Endodermal cell (in vitro differentiated cells): Measurements from ENCODE around the gene INSRR. TPM values are rescaled to one million over a fixed set of nuclear protein-coding genes. Genes with fewer than 3 reads are reported as not detected.
A peak's percentile ranks its signal among the peaks of the same experiment; 100 is the strongest.

Experiments
- DNase-seq: peaks from one replicate; pipeline ENCODE4 v3.0.0-alpha.2; 2017
- H3K27ac ChIP-seq: 2 replicates; pipeline ENCODE4 v1.5.1; 2013; ENCODE audit warnings: mild to moderate bottlenecking, low read depth, low read length, moderate library complexity
- H3K27me3 ChIP-seq: 2 replicates; pipeline ENCODE4 v1.6.1; 2013; ENCODE audit warnings: mild to moderate bottlenecking, low read length, moderate library complexity; ENCODE audit not compliant: insufficient read depth, control insufficient read depth, poor library complexity, severe bottlenecking
- H3K36me3 ChIP-seq: 2 replicates; pipeline ENCODE4 v1.7.0; 2013; ENCODE audit warnings: mild to moderate bottlenecking, low read length, moderate library complexity; ENCODE audit not compliant: control insufficient read depth, insufficient read depth
- H3K4me1 ChIP-seq: one replicate; pipeline ENCODE4 v1.7.0; 2013; ENCODE audit warnings: low read length; ENCODE audit not compliant: control insufficient read depth, insufficient read depth
- H3K4me3 ChIP-seq: 2 replicates; pipeline ENCODE4 v1.5.1; 2013; ENCODE audit warnings: mild to moderate bottlenecking, low read length, moderate library complexity
- H3K9ac ChIP-seq: 2 replicates; pipeline ENCODE4 v1.6.1; 2013; ENCODE audit warnings: mild to moderate bottlenecking, low read length, moderate library complexity; ENCODE audit not compliant: poor library complexity, severe bottlenecking; ENCODE audit errors: extremely low read depth
- H3K9me3 ChIP-seq: 2 replicates; pipeline ENCODE4 v1.6.1; 2013; ENCODE audit warnings: mild to moderate bottlenecking, low read length, moderate library complexity; ENCODE audit not compliant: control insufficient read depth
- H3K27ac Mint-ChIP-seq: 2 replicates; pipeline ENCODE4 v1.8.0; 2020; ENCODE audit warnings: mixed read lengths
- H3K27me3 Mint-ChIP-seq: 2 replicates; pipeline ENCODE4 v1.8.0; 2021; ENCODE audit warnings: mild to moderate bottlenecking, mixed read lengths; ENCODE audit not compliant: insufficient read depth
- H3K36me3 Mint-ChIP-seq: 2 replicates; pipeline ENCODE4 v1.8.0; 2020; ENCODE audit warnings: low read depth, mixed read lengths
- H3K4me1 Mint-ChIP-seq: 2 replicates; pipeline ENCODE4 v1.8.0; 2020; ENCODE audit warnings: mixed read lengths
- H3K4me3 Mint-ChIP-seq: 2 replicates; pipeline ENCODE4 v1.8.0; 2020; ENCODE audit warnings: mild to moderate bottlenecking, moderate library complexity, mixed read lengths
- H3K9me3 Mint-ChIP-seq: 2 replicates; pipeline ENCODE4 v1.8.0; 2020; ENCODE audit warnings: mild to moderate bottlenecking, mixed read lengths
- WGBS, 2 experiments: methylation state at CpG; one replicate each; pipeline versions ENCODE4 v1.1.5 to v1.1.7; 2013; ENCODE audit warnings: missing lambda C conversion rate in 2 of 2, mixed read lengths in 1 of 2; ENCODE audit not compliant: insufficient coverage in 1 of 2, insufficient read length in 1 of 2; 5-methylcytosine and 5-hydroxymethylcytosine counted together
- total RNA-seq, 2 donors: library from RNA; stranded (reverse); fragmentation: NEBNext Ultra II Directional in 1 of 2; extraction: Animal tissue kit (Norgen Biotek cat#: 25700) in 1 of 2; gene quantifications; 2 replicates in 1 of 2; 3 replicates in 1 of 2; pipeline ENCODE4 v1.2.1, GENCODE V29; 2021
- TF ChIP-seq, protein P1 (sequence below): fragments of 200-600 bp; sonication (generic); conservative IDR thresholded peaks from 2 replicates; pipeline ENCODE4 v1.5.0; 2021; ENCODE audit warnings: antibody characterized with exemption, mild to moderate bottlenecking

The INSRR gene
- total RNA-seq, 2 donors from 2014 or later: 0.07 to 0.09 TPM

DNA sequence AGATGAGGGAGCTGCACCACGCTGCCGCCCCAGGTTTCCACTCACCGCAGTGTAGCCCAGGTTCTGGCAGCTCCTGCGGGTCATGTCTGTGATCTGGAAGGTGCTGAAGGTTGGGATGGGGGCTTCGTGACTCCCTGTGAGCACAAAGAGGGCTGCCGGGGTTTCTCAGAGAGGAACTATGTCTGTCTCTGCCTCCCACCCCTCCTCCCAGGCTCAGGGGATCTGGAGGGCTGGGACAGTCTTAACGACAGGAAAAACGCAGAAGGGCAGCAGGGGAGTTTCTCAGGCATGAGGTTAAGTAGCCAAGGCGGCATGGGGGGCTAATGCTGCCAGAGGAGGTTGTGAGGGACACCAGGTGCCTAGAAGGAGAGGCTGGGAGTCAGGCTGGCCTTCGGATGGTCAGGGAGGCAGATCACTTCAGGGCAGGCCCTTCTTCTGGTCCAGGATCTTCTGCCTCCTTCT, 42.9 kb downstream of the INSRR start:
- Histone ChIP-seq H3K9ac (no peak overlapping the region), H3K36me3 (no peaks in the 10 kb centered on the region), H3K4me3 (no peak overlapping the region), H3K27me3 (peaks cover 30% of the 10 kb centered on the region), H3K9me3 (no peaks in the 10 kb centered on the region), H3K27ac (no peak overlapping the region), H3K4me1 (no peaks in the 10 kb centered on the region)
- Mint-ChIP-seq H3K36me3 (no peaks in the 10 kb centered on the region), H3K27me3 (peaks cover 73% of the 10 kb centered on the region), H3K4me1 (peaks cover 11% of the 10 kb centered on the region), H3K27ac (no peak overlapping the region), H3K4me3 (no peak overlapping the region), H3K9me3 (no peaks in the 10 kb centered on the region)
- DNase-seq: no peak
- TF ChIP-seq, protein P1, sequence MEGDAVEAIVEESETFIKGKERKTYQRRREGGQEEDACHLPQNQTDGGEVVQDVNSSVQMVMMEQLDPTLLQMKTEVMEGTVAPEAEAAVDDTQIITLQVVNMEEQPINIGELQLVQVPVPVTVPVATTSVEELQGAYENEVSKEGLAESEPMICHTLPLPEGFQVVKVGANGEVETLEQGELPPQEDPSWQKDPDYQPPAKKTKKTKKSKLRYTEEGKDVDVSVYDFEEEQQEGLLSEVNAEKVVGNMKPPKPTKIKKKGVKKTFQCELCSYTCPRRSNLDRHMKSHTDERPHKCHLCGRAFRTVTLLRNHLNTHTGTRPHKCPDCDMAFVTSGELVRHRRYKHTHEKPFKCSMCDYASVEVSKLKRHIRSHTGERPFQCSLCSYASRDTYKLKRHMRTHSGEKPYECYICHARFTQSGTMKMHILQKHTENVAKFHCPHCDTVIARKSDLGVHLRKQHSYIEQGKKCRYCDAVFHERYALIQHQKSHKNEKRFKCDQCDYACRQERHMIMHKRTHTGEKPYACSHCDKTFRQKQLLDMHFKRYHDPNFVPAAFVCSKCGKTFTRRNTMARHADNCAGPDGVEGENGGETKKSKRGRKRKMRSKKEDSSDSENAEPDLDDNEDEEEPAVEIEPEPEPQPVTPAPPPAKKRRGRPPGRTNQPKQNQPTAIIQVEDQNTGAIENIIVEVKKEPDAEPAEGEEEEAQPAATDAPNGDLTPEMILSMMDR: no peak
- 58 to 71% methylated on average over 2 to 10 of the region's 10 CpGs for WGBS, 2 experiments

DNA sequence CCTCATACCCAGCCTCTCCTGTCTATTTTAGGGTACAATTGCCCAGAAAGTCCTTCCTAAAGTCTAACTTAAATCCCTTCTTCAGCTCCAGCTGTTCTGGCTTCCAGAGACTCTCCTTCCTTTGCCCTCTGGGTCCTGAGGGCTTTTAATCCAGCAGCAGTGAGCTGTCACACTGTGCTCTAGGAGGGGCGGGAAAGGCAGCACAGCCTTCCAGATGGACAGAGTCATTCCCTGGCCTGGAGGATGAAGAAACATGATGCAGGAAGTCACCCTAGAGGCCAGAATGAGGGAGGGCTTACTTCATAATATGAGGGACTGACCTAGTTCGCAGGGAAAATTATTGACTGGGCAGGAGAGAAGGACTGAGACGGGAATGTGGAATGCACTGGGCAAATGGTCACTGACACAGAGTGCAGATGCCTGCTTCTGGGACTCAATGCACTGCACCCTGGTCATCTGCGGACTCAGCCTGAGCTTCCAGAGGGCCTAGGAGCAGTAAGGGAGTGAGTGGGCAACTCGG, 43.5 kb downstream of the INSRR start:
- TF ChIP-seq, protein P1: no peak
- DNase-seq: no peak
- H3K4me3 Mint-ChIP-seq: no peak overlapping the region

DNA sequence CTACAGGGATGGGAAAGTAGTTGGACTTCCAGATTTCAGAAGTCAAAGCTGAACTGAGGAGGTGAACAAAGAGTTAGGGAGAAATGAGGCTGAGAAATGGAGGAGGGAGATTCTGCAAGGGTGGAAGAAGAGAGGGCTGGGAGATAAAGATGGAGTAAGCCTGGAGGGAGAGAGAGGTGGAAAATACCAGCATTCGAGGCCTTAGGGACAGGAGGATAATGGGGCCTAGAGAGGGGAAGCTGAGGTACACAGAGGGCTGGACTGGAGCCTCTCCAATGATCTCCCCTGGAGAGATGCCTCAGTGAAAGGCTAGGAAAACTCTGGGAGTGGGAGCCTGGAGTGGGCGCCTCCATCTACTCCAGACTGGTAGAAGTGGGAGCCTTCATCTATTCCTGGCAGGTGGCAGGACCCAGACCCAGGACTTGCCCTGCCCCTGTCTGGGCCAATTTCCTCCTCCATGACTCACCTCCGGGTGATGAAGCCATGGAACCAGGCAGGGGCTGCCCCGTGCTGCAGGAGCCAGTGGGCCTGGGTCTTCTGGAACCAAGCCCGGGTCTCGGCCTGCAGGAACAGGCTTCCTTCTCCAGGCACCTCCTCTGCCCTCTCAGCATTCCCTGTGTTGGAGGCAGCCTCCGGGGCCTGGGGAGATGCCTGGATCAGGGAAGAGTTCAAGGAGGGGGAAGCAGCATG, 44.2 kb downstream of the INSRR start:
- TF ChIP-seq, protein P1: no peak
- H3K4me1 ChIP-seq: no peaks in the 10 kb centered on the region
- 95% methylated on average over 2 to 7 of the region's 7 CpGs for WGBS, 2 experiments
- no peaks in the 10 kb centered on the region for H3K36me3 Mint-ChIP-seq
- DNase-seq: no peak
- H3K4me1 Mint-ChIP-seq: peaks cover 11% of the 10 kb centered on the region
- H3K4me3 ChIP-seq: no peak overlapping the region
- H3K36me3 ChIP-seq: no peaks in the 10 kb centered on the region
- no peak overlapping the region for H3K27ac Mint-ChIP-seq
- no peak overlapping the region for H3K27ac ChIP-seq
- H3K27me3 ChIP-seq: peaks cover 30% of the 10 kb centered on the region
- H3K9ac ChIP-seq: no peak overlapping the region
- peaks cover 63% of the 10 kb centered on the region for H3K27me3 Mint-ChIP-seq
- H3K9me3 Mint-ChIP-seq: no peaks in the 10 kb centered on the region
- H3K9me3 ChIP-seq: no peaks in the 10 kb centered on the region
- peak overlapping the region; percentile 45 for H3K4me3 Mint-ChIP-seq

More for the DNA sequence above, 43.5 kb downstream of the INSRR start:
- Histone ChIP-seq H3K4me3 (no peak overlapping the region), H3K36me3 (no peaks in the 10 kb centered on the region), H3K27ac (no peak overlapping the region), H3K27me3 (peaks cover 30% of the 10 kb centered on the region), H3K9ac (no peak overlapping the region), H3K9me3 (no peaks in the 10 kb centered on the region), H3K4me1 (no peaks in the 10 kb centered on the region)
- Mint-ChIP-seq H3K9me3 (no peaks in the 10 kb centered on the region), H3K27me3 (peaks cover 68% of the 10 kb centered on the region), H3K27ac (no peak overlapping the region), H3K36me3 (no peaks in the 10 kb centered on the region), H3K4me1 (peaks cover 11% of the 10 kb centered on the region)
- WGBS, 2 experiments: 71 to 89% methylated on average over 3 to 5 of the region's 5 CpGs
